Measurements from ENCODE around the gene NHLRC4. TPM values are rescaled to one million over a fixed set of nuclear protein-coding genes. Genes with fewer than 3 reads are reported as not detected.
A peak's percentile ranks its signal among the peaks of the same experiment; 100 is the strongest.

Gene NHLRC4
- total RNA-seq, 1 experiment from 2014 or later = 4.0 TPM

GRCh38 chr16:578232-578869, 11.5 kb downstream of the NHLRC4 start:
- peaks cover 15% of the 10 kb centered on the region for H3K4me1 ChIP-seq (ENCODE audit: control insufficient read depth, insufficient read depth, low read length)
- DNase-seq (ENCODE audit: low read depth, low spot score) (no peak), ATAC-seq (no peak)
- no peaks in the 10 kb centered on the region for H3K36me3 ChIP-seq (ENCODE audit: control insufficient read depth, insufficient read depth, low read length)
- intact Hi-C loops (cut with micrococcal nuclease; ENCODE audit: unreplicated experiment) (no loop called here), in situ Hi-C loops (cut with HindIII; ENCODE audit: low pct_unique_long_range_greater_than_20kb, low sequenced_read_pairs) (no loop called here)
- no peaks in the 10 kb centered on the region for H3K27me3 ChIP-seq (ENCODE audit: control insufficient read depth, insufficient read depth, low read length)
- ChIA-PET CTCF (interaction anchor here (0.5 kb wide), 1 partner anchor 46 kb away, joined by 3 read pairs; no protein-coding TSS in a partner anchor), POLR2A (no interaction called here)
- no peaks in the 10 kb centered on the region for H3K9me3 ChIP-seq (ENCODE audit: control insufficient read depth, insufficient read depth, low read depth, low read length)
- no TSS peak for BruUV-seq (replicated peaks)
- no peak overlapping the region for H3K27ac ChIP-seq (ENCODE audit: low read length)
- TF ChIP-seq TCF7L2 (IDR thresholded peaks at IDR 0.05; ENCODE audit: low read depth, low read length) (no peak), POLR2AphosphoS5 (IDR thresholded peaks at IDR 0.05; ENCODE audit: low read depth, low read length) (no peak)
- H3K4me3 ChIP-seq (ENCODE audit: low read depth in 2 of 2, low read length in 2 of 2) = no peak overlapping the region

- ChIA-PET CTCF (no interaction called here), POLR2A (no interaction called here)
- DNase-seq (ENCODE audit: low read depth, low spot score) (peak; percentile 30), ATAC-seq (peak; percentile 86)
- in situ Hi-C loops (cut with HindIII; ENCODE audit: low pct_unique_long_range_greater_than_20kb, low sequenced_read_pairs) = no loop called here
- intact Hi-C loops (cut with micrococcal nuclease; ENCODE audit: unreplicated experiment) = no loop called here
- Histone ChIP-seq H3K27ac (ENCODE audit: low read length) (no peak overlapping the region), H3K9me3 (ENCODE audit: control insufficient read depth, insufficient read depth, low read depth, low read length) (no peaks in the 10 kb centered on the region), H3K27me3 (ENCODE audit: control insufficient read depth, insufficient read depth, low read length) (no peaks in the 10 kb centered on the region), H3K4me3 (ENCODE audit: low read depth in 2 of 2, low read length in 2 of 2) (peak overlapping the region in 1 of 2 experiments; percentile 27; a peak in 1 of 4 replicates), H3K4me1 (ENCODE audit: control insufficient read depth, insufficient read depth, low read length) (peaks cover 16% of the 10 kb centered on the region), H3K36me3 (ENCODE audit: control insufficient read depth, insufficient read depth, low read length) (no peaks in the 10 kb centered on the region)
- TF ChIP-seq CTCF (IDR thresholded peaks at IDR 0.05) = peak; percentile 92
- no peak for TF ChIP-seq TCF7L2 (IDR thresholded peaks at IDR 0.05; ENCODE audit: low read depth, low read length)
- TF ChIP-seq REST (IDR thresholded peaks at IDR 0.05; ENCODE audit: insufficient read depth in 1 of 2, low read depth in 2 of 2, low read length in 1 of 2) = 0 out of 4 replicates have a peak, but pooled peaks of 1 of the 2 experiments have one; percentile 36
- BruUV-seq (replicated peaks) = no TSS peak
Observed at GRCh38 chr16:578870-579405, 12.1 kb downstream of the NHLRC4 start.

GRCh38 chr16:580141-580945, 13.5 kb downstream of the NHLRC4 start:
- CTCF ChIA-PET = no interaction called here
- in situ Hi-C loops (cut with HindIII; ENCODE audit: low pct_unique_long_range_greater_than_20kb, low sequenced_read_pairs) (no loop called here), intact Hi-C loops (cut with micrococcal nuclease; ENCODE audit: unreplicated experiment) (no loop called here)
- TF ChIP-seq REST (IDR thresholded peaks at IDR 0.05; ENCODE audit: insufficient read depth in 1 of 2, low read depth in 2 of 2, low read length in 1 of 2) = no peak
- TF ChIP-seq CTCF (IDR thresholded peaks at IDR 0.05) = no peak
- no peak; the same call in 1 of the 2 replicates for TF ChIP-seq POLR2AphosphoS5 (IDR thresholded peaks at IDR 0.05; ENCODE audit: low read depth, low read length)
- no peak for TF ChIP-seq SIN3A (IDR thresholded peaks at IDR 0.05; ENCODE audit: borderline replicate concordance, insufficient read depth, low read depth, low read length)
- TF ChIP-seq TCF7L2 (IDR thresholded peaks at IDR 0.05; ENCODE audit: low read depth, low read length) = no peak
- Histone ChIP-seq H3K36me3 (ENCODE audit: control insufficient read depth, insufficient read depth, low read length) (no peaks in the 10 kb centered on the region), H3K27me3 (ENCODE audit: control insufficient read depth, insufficient read depth, low read length) (no peaks in the 10 kb centered on the region), H3K4me1 (ENCODE audit: control insufficient read depth, insufficient read depth, low read length) (peaks cover 14% of the 10 kb centered on the region), H3K9me3 (ENCODE audit: control insufficient read depth, insufficient read depth, low read depth, low read length) (no peaks in the 10 kb centered on the region), H3K27ac (ENCODE audit: low read length) (no peak overlapping the region), H3K4me3 (ENCODE audit: low read depth in 2 of 2, low read length in 2 of 2) (no peak overlapping the region)
- no peak for ATAC-seq
- no TSS peak for BruUV-seq (replicated peaks)
- no peak for DNase-seq (ENCODE audit: low read depth, low spot score)
- POLR2A ChIA-PET = no interaction called here
